ENCODE measurements around the gene PPM1D.
"Not testable (repeated sequence)": the region's sequence is repeated elsewhere in the genome, so short reads cannot be mapped to it uniquely, and the experiment has no call there.

Gene PPM1D

DNA sequence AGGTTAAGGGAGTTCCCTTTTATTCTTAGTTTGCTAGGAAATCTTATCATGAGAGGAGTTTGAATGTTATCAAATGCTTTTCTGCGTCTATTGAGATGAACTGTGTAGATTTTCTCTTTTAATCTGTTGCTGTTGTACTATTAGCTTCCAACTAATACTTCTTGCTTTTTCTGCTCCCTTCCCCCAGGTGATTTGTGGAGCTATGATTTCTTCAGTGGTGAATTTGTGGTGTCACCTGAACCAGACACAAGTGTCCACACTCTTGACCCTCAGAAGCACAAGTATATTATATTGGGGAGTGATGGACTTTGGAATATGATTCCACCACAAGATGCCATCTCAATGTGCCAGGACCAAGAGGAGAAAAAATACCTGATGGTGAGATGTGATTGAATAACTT is 47.7 kb downstream of the PPM1D start:
- Histone ChIP-seq H3K9me3 (ENCODE audit: control insufficient read depth in 1 of 2, low read length in 2 of 2) (no peaks in the 10 kb centered on the region), H3K27ac (ENCODE audit: low read length) (no peak overlapping the region), H3K36me3 (ENCODE audit: control insufficient read depth in 1 of 2, insufficient read depth in 2 of 2, low read length in 2 of 2) (peaks cover 2 to 32% of the 10 kb centered on the region in 2 donors), H3K4me3 (ENCODE audit: low read depth in 1 of 2, low read length in 2 of 2) (no peak overlapping the region), H3K4me1 (ENCODE audit: control insufficient read depth in 1 of 2, insufficient read depth in 2 of 2, low read length in 2 of 2) (peaks cover 0 to 6% of the 10 kb centered on the region in 2 donors), H3K27me3 (ENCODE audit: low read depth, low read length) (no peaks in the 10 kb centered on the region)

- no peak overlapping the region for H3K27ac ChIP-seq (ENCODE audit: low read length)
- H3K4me3 ChIP-seq (ENCODE audit: low read depth in 1 of 2, low read length in 2 of 2), result no peak overlapping the region
- peaks cover 7 to 30% of the 10 kb centered on the region in 2 donors for H3K36me3 ChIP-seq (ENCODE audit: control insufficient read depth in 1 of 2, insufficient read depth in 2 of 2, low read length in 2 of 2)
- no peaks in the 10 kb centered on the region for H3K27me3 ChIP-seq (ENCODE audit: low read depth, low read length)
- no peaks in the 10 kb centered on the region for H3K4me1 ChIP-seq (ENCODE audit: control insufficient read depth in 1 of 2, insufficient read depth in 2 of 2, low read length in 2 of 2)
- H3K9me3 ChIP-seq (ENCODE audit: control insufficient read depth in 1 of 2, low read length in 2 of 2), result no peaks in the 10 kb centered on the region
These were observed 52.7 kb downstream of the PPM1D start for GRCh38 chr17:60652454-60653247.

DNA sequence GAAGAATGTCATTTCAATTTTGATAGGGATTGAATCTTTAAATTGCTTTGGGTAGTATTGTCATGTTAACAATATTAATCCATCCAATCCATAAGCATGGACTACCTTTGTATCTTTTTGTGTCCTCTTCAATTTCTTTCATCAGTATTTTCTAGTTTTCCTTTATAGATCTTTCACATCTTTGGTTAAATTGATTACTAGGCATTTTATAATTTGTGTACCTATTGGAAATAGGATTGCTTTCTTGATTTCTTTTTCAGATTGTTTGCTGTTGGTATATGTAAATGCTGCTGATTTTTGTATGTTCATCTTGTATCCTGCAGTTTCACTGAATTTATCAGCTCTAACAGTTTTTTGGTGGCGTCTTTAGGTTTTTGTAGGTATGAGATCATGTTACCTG is 53.6 kb downstream of the PPM1D start:
- Histone ChIP-seq H3K36me3 (ENCODE audit: control insufficient read depth in 1 of 2, insufficient read depth in 2 of 2, low read length in 2 of 2) (peaks cover 7 to 32% of the 10 kb centered on the region in 2 donors), H3K4me1 (ENCODE audit: control insufficient read depth in 1 of 2, insufficient read depth in 2 of 2, low read length in 2 of 2) (no peaks in the 10 kb centered on the region), H3K27me3 (ENCODE audit: low read depth, low read length) (no peaks in the 10 kb centered on the region), H3K27ac (ENCODE audit: low read length) (no peak overlapping the region), H3K9me3 (ENCODE audit: control insufficient read depth in 1 of 2, low read length in 2 of 2) (no peaks in the 10 kb centered on the region), H3K4me3 (ENCODE audit: low read depth in 1 of 2, low read length in 2 of 2) (no peak overlapping the region)

DNA sequence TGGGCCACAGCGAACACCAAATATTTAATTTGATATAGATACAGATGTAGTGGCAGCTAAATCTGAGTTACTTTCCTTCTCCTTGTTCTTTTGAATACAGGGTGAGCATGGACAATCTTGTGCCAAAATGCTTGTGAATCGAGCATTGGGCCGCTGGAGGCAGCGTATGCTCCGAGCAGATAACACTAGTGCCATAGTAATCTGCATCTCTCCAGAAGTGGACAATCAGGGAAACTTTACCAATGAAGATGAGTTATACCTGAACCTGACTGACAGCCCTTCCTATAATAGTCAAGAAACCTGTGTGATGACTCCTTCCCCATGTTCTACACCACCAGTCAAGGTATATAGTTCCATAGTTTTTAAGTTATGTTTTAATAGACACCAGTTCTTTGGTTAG is 56.5 kb downstream of the PPM1D start:
- Histone ChIP-seq H3K4me3 (ENCODE audit: low read depth in 1 of 2, low read length in 2 of 2) (no peak overlapping the region), H3K36me3 (ENCODE audit: control insufficient read depth in 1 of 2, insufficient read depth in 2 of 2, low read length in 2 of 2) (peaks cover 11 to 12% of the 10 kb centered on the region in 2 donors), H3K27me3 (ENCODE audit: low read depth, low read length) (no peaks in the 10 kb centered on the region), H3K27ac (ENCODE audit: low read length) (no peak overlapping the region), H3K9me3 (ENCODE audit: control insufficient read depth in 1 of 2, low read length in 2 of 2) (no peaks in the 10 kb centered on the region), H3K4me1 (ENCODE audit: control insufficient read depth in 1 of 2, insufficient read depth in 2 of 2, low read length in 2 of 2) (no peaks in the 10 kb centered on the region)

DNA sequence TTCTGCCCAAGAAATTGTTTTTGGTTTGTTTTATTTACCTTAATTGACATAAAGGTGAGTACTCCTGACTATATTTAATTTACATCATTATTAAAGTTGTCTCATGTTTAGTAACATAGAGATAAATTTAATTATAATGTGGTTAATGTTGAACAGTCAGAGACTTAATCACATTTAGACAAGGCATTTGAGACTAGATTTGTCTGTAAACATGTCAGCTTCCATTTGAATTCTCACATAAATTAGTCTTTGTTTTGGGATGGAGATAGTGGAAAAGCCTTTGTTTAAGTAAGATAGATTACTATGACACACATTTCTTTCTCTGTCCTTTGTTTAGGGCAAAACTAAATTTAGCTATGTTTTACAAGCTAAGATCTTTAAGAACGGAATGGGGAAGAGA is 59.2 kb downstream of the PPM1D start:
- Histone ChIP-seq H3K27me3 (ENCODE audit: low read depth, low read length) (no peaks in the 10 kb centered on the region), H3K36me3 (ENCODE audit: control insufficient read depth in 1 of 2, insufficient read depth in 2 of 2, low read length in 2 of 2) (peaks cover 17 to 21% of the 10 kb centered on the region in 2 donors), H3K27ac (ENCODE audit: low read length) (no peak overlapping the region), H3K9me3 (ENCODE audit: control insufficient read depth in 1 of 2, low read length in 2 of 2) (no peaks in the 10 kb centered on the region), H3K4me1 (ENCODE audit: control insufficient read depth in 1 of 2, insufficient read depth in 2 of 2, low read length in 2 of 2) (no peaks in the 10 kb centered on the region), H3K4me3 (ENCODE audit: low read depth in 1 of 2, low read length in 2 of 2) (no peak overlapping the region)

- H3K36me3 ChIP-seq (ENCODE audit: control insufficient read depth in 1 of 2, insufficient read depth in 2 of 2, low read length in 2 of 2), result peaks cover 21 to 25% of the 10 kb centered on the region in 2 donors
- no peaks in the 10 kb centered on the region for H3K9me3 ChIP-seq (ENCODE audit: control insufficient read depth in 1 of 2, low read length in 2 of 2)
- H3K4me1 ChIP-seq (ENCODE audit: control insufficient read depth in 1 of 2, insufficient read depth in 2 of 2, low read length in 2 of 2), result no peaks in the 10 kb centered on the region
- H3K27ac ChIP-seq (ENCODE audit: low read length), result no peak overlapping the region
- no peaks in the 10 kb centered on the region for H3K27me3 ChIP-seq (ENCODE audit: low read depth, low read length)
- no peak overlapping the region for H3K4me3 ChIP-seq (ENCODE audit: low read depth in 1 of 2, low read length in 2 of 2)
These were observed 61.5 kb downstream of the PPM1D start for GRCh38 chr17:60661489-60661888.

- Histone ChIP-seq H3K27me3 (ENCODE audit: low read depth, low read length) (no peaks in the 10 kb centered on the region), H3K4me3 (ENCODE audit: low read depth in 1 of 2, low read length in 2 of 2) (no peak overlapping the region), H3K4me1 (ENCODE audit: control insufficient read depth in 1 of 2, insufficient read depth in 2 of 2, low read length in 2 of 2) (no peaks in the 10 kb centered on the region), H3K9me3 (ENCODE audit: control insufficient read depth in 1 of 2, low read length in 2 of 2) (no peaks in the 10 kb centered on the region), H3K27ac (ENCODE audit: low read length) (no peak overlapping the region), H3K36me3 (ENCODE audit: control insufficient read depth in 1 of 2, insufficient read depth in 2 of 2, low read length in 2 of 2) (peaks cover 15 to 19% of the 10 kb centered on the region in 2 donors)
These were observed 64.0 kb downstream of the PPM1D start for GRCh38 chr17:60664022-60664421.

GRCh38 chr17:60665602-60666001 is 65.6 kb downstream of the PPM1D start:
- Histone ChIP-seq H3K27ac (ENCODE audit: low read length) (no peak overlapping the region), H3K4me1 (ENCODE audit: control insufficient read depth in 1 of 2, insufficient read depth in 2 of 2, low read length in 2 of 2) (no peaks in the 10 kb centered on the region), H3K9me3 (ENCODE audit: control insufficient read depth in 1 of 2, low read length in 2 of 2) (no peaks in the 10 kb centered on the region), H3K36me3 (ENCODE audit: control insufficient read depth in 1 of 2, insufficient read depth in 2 of 2, low read length in 2 of 2) (peaks cover 9 to 19% of the 10 kb centered on the region in 2 donors), H3K4me3 (ENCODE audit: low read depth in 1 of 2, low read length in 2 of 2) (no peak overlapping the region), H3K27me3 (ENCODE audit: low read depth, low read length) (no peaks in the 10 kb centered on the region)

- not testable (repeated sequence) for H3K4me1 ChIP-seq (ENCODE audit: control insufficient read depth in 1 of 2, insufficient read depth in 2 of 2, low read length in 2 of 2); H3K27me3 ChIP-seq (ENCODE audit: low read depth, low read length); H3K27ac ChIP-seq (ENCODE audit: low read length); H3K4me3 ChIP-seq (ENCODE audit: low read depth in 1 of 2, low read length in 2 of 2); H3K36me3 ChIP-seq (ENCODE audit: control insufficient read depth in 1 of 2, insufficient read depth in 2 of 2, low read length in 2 of 2); H3K9me3 ChIP-seq (ENCODE audit: control insufficient read depth in 1 of 2, low read length in 2 of 2)
These were observed 68.7 kb downstream of the PPM1D start for GRCh38 chr17:60668741-60669140.

GRCh38 chr17:60671482-60671881 is 71.5 kb downstream of the PPM1D start:
- H3K9me3 ChIP-seq (ENCODE audit: control insufficient read depth in 1 of 2, low read length in 2 of 2), result no peaks in the 10 kb centered on the region
- no peak overlapping the region for H3K4me3 ChIP-seq (ENCODE audit: low read depth in 1 of 2, low read length in 2 of 2)
- H3K36me3 ChIP-seq (ENCODE audit: control insufficient read depth in 1 of 2, insufficient read depth in 2 of 2, low read length in 2 of 2), result no peaks in the 10 kb centered on the region
- no peaks in the 10 kb centered on the region for H3K27me3 ChIP-seq (ENCODE audit: low read depth, low read length)
- no peak overlapping the region for H3K27ac ChIP-seq (ENCODE audit: low read length)
- no peaks in the 10 kb centered on the region for H3K4me1 ChIP-seq (ENCODE audit: control insufficient read depth in 1 of 2, insufficient read depth in 2 of 2, low read length in 2 of 2)

DNA sequence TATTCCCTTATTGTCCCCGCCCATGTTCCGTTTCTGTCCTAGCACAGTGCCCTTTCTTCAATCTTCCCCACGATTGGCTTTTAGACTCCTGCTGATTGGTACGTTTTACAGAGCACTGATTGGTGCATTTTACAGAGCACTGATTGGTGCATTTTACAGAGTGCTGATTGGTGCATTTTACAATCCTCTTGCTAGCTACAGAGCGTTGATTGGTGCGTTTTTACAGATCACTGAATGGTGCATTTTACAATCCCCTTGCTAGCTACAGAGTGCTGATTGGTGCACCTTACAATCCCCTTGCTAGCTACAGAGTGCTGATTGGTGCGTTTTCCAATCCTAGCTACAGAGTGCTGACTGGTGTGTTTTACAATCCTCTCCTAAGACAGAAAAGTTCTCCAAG is 74.6 kb downstream of the PPM1D start:
- not testable (repeated sequence) for H3K4me3 ChIP-seq (ENCODE audit: low read depth in 1 of 2, low read length in 2 of 2); H3K27me3 ChIP-seq (ENCODE audit: low read depth, low read length); H3K9me3 ChIP-seq (ENCODE audit: control insufficient read depth in 1 of 2, low read length in 2 of 2); H3K36me3 ChIP-seq (ENCODE audit: control insufficient read depth in 1 of 2, insufficient read depth in 2 of 2, low read length in 2 of 2); H3K27ac ChIP-seq (ENCODE audit: low read length)
- peaks cover 0 to 14% of the 10 kb centered on the region in 2 donors for H3K4me1 ChIP-seq (ENCODE audit: control insufficient read depth in 1 of 2, insufficient read depth in 2 of 2, low read length in 2 of 2)

DNA sequence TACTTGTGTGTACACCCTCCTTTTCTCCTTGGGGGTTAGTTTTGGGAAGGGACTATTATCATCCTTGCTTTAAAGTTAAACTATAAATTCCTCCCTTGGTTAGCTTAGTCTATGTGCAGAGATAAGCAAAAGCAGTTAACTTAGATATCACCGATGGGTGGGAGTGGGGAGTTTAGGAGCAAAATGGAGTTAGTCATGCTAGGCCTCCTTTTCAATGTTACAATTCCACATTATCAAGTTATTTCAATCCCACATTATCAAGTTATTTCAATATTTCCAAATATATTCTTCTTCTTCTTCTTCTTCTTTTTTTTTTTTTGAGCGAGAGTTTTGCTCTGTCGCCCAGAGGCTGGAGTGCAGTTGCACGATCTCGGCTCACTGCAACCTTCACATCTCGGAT is 76.0 kb downstream of the PPM1D start:
- no peak overlapping the region for H3K4me3 ChIP-seq (ENCODE audit: low read depth in 1 of 2, low read length in 2 of 2)
- peaks cover 0 to 7% of the 10 kb centered on the region in 2 donors for H3K36me3 ChIP-seq (ENCODE audit: control insufficient read depth in 1 of 2, insufficient read depth in 2 of 2, low read length in 2 of 2)
- H3K4me1 ChIP-seq (ENCODE audit: control insufficient read depth in 1 of 2, insufficient read depth in 2 of 2, low read length in 2 of 2), result peaks cover 0 to 14% of the 10 kb centered on the region in 2 donors
- H3K27me3 ChIP-seq (ENCODE audit: low read depth, low read length), result no peaks in the 10 kb centered on the region
- H3K9me3 ChIP-seq (ENCODE audit: control insufficient read depth in 1 of 2, low read length in 2 of 2), result no peaks in the 10 kb centered on the region
- H3K27ac ChIP-seq (ENCODE audit: low read length), result no peak overlapping the region

All from muscle layer of duodenum (tissue), 2 donors.